Sigmoid colon (tissue), 7 donors: ENCODE data around the gene RAB13. TPM values are rescaled to one million over a fixed set of nuclear protein-coding genes. Genes with fewer than 3 reads are reported as not detected.

Experiments used
- DNase-seq: peaks from one replicate; pipeline ENCODE4 v3.0.0-alpha.2; 2019
- H3K27ac ChIP-seq, 4 donors: fragments of 200-600 bp; sonication (generic); one replicate each; pipeline ENCODE4 v1.5.1; 2016 to 2019; ENCODE audit warnings: mild to moderate bottlenecking in 1 of 4
- H3K27me3 ChIP-seq, 3 donors: fragments of 200-600 bp; sonication (generic); one replicate each; pipeline ENCODE4 v1.5.1; 2019; ENCODE audit warnings: mild to moderate bottlenecking in 1 of 3
- H3K36me3 ChIP-seq, 4 donors: fragments of 200-600 bp; sonication (generic); one replicate each; pipeline ENCODE4 v1.5.1; 2016 to 2019
- H3K4me1 ChIP-seq, 4 donors: fragments of 200-600 bp; sonication (generic); one replicate each; pipeline ENCODE4 v1.5.1; 2017 to 2019
- H3K4me3 ChIP-seq, 4 donors: fragments of 200-600 bp; sonication (generic); one replicate each; pipeline ENCODE4 v1.5.1; 2017 to 2019; ENCODE audit warnings: mild to moderate bottlenecking in 2 of 4, moderate library complexity in 1 of 4
- H3K9me3 ChIP-seq, 4 donors: fragments of 200-600 bp in 3 of 4; sonication (generic) in 3 of 4; one replicate each; pipeline versions ENCODE4 v1.5.1 to v1.6.1; 2013 to 2019
- CTCF ChIP-seq, 4 experiments: fragments of 450-650 bp in 3 of 4; fragments of 200-600 bp in 1 of 4; IDR thresholded peaks; one replicate each; pipeline ENCODE4 v1.5.1; 2016 to 2019; ENCODE audit warnings: antibody characterized with exemption in 4 of 4, mild to moderate bottlenecking in 3 of 4, moderate library complexity in 2 of 4
- EP300 ChIP-seq, 4 donors: sonication (generic); formaldehyde crosslinking; IDR thresholded peaks; one replicate each; pipeline ENCODE4 v1.6.1; 2017; ENCODE audit warnings: antibody characterized with exemption in 4 of 4
- POLR2A ChIP-seq, 2 donors: fragments of 450-650 bp; IDR thresholded peaks; one replicate each; pipeline ENCODE4 v1.6.1; 2016; ENCODE audit warnings: antibody characterized with exemption in 2 of 2, mild to moderate bottlenecking in 2 of 2, moderate library complexity in 2 of 2
- POLR2AphosphoS5 ChIP-seq, 4 donors: sonication (generic); formaldehyde crosslinking; IDR thresholded peaks; one replicate each; pipeline ENCODE4 v1.6.1; 2017; ENCODE audit warnings: antibody characterized with exemption in 4 of 4
- WGBS, 2 donors: extraction: QIAGEN DNeasy Blood & Tissue Kit; methylation state at CpG; one replicate each; pipeline ENCODE4 v1.1.7; 2013; 5-methylcytosine and 5-hydroxymethylcytosine counted together
- intact Hi-C: fragments of 100-400 bp; cut with DNase I; formaldehyde crosslinking; loops from one replicate; pipeline ENCODE4 v1.15.1; 2023
- polyA plus RNA-seq, 3 donors: library from polyadenylated mRNA; stranded (reverse); fragments of 200-250 nt; gene quantifications; one replicate each; pipeline ENCODE4 v1.2.3, GENCODE V29; 2013
- total RNA-seq, 4 donors: library from RNA; depleted of rRNA; stranded (reverse); fragments of >200 nt; gene quantifications; one replicate each; pipeline ENCODE4 v1.1.0, GENCODE V29; 2016
- donor health status: healthy with polysubstance abuse.
- donor health status: Bipolar disorder and iron deficiency.
- donor health status: healthy.

The RAB13 gene
- total and polyA plus RNA-seq, 7 donors = 34.1 to 275 (median 72.8) TPM

DNA sequence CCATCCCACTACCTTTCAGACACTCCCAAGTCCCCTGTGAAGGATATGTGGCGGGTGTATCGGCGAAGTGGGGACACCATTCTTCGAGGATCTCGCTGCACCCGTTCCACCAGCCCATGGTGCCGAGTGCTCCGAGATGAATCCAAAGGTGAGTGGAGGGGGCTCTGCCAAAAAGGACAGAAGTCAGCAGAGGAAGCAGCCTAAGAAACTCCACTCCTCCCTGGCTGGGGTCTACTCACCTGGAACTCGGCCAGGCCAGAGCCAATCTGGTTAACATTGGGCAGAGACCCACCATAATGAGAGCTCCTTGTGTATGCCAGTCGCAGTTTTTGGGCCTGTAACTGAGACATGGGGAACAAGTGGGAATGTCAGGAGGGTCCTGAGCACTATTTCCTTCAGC is 31.3 kb downstream of the RAB13 start:
- DNase-seq = no peak
- Histone ChIP-seq H3K4me3 (no peak overlapping the region), H3K9me3 (no peaks in the 10 kb centered on the region), H3K27me3 (no peaks in the 10 kb centered on the region), H3K36me3 (peaks cover 31 to 54% (median 36%) of the 10 kb centered on the region in 4 donors), H3K4me1 (peaks cover 0 to 36% (median 33%) of the 10 kb centered on the region in 4 donors), H3K27ac (no peak overlapping the region)
- TF ChIP-seq EP300 (IDR thresholded peaks at IDR 0.05) = no peak
- TF ChIP-seq POLR2A (IDR thresholded peaks at IDR 0.05) = no peak
- no peak for TF ChIP-seq POLR2AphosphoS5 (IDR thresholded peaks at IDR 0.05)
- no peak for TF ChIP-seq CTCF (IDR thresholded peaks at IDR 0.05)
- intact Hi-C loops = loop anchor here (5.0 kb wide), 1 partner anchor 33 kb away; the partner anchor contains the start of gene GATAD2B
- WGBS, 2 donors = 96 to 97% methylated on average over 10 of the region's 10 CpGs

- intact Hi-C loops = no loop called here
- Histone ChIP-seq H3K27ac (no peak overlapping the region), H3K4me3 (no peak overlapping the region), H3K4me1 (peaks cover 0 to 27% (median 25%) of the 10 kb centered on the region in 4 donors), H3K27me3 (no peaks in the 10 kb centered on the region), H3K9me3 (no peaks in the 10 kb centered on the region), H3K36me3 (peaks cover 31 to 59% (median 43%) of the 10 kb centered on the region in 4 donors)
- DNase-seq = no peak
- TF ChIP-seq POLR2A (IDR thresholded peaks at IDR 0.05) (no peak), CTCF (IDR thresholded peaks at IDR 0.05) (no peak), EP300 (IDR thresholded peaks at IDR 0.05) (no peak), POLR2AphosphoS5 (IDR thresholded peaks at IDR 0.05) (no peak)
- WGBS, 2 donors = 80 to 89% methylated on average over 4 of the region's 4 CpGs
These were observed 32.2 kb downstream of the RAB13 start for GRCh38 chr1:153953859-153954365.

DNA sequence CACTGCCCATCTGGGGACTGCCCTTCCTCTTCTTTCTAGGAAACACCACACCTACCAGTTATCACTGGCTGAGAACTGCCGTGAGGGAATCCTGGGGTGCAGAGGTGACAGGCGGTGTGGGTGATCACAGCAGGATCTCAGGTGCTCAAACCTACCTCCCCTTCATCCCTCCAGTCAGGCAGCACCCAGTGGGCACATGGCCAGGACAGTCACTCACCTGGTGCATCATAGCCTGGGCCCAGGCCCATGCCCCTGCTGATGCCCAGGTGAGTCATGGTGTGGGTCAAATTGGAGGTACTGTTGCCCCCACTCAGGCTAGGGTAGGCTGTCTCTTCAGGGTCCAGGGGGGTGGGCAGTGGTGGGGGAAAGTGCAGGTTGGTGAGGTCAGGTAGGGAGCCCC is 34.3 kb downstream of the RAB13 start:
- DNase-seq = no peak
- TF ChIP-seq CTCF (IDR thresholded peaks at IDR 0.05) (no peak), POLR2AphosphoS5 (IDR thresholded peaks at IDR 0.05) (no peak), POLR2A (IDR thresholded peaks at IDR 0.05) (no peak), EP300 (IDR thresholded peaks at IDR 0.05) (no peak)
- Histone ChIP-seq H3K27ac (no peak overlapping the region), H3K9me3 (no peaks in the 10 kb centered on the region), H3K36me3 (peaks cover 31 to 74% (median 56%) of the 10 kb centered on the region in 4 donors), H3K27me3 (no peaks in the 10 kb centered on the region), H3K4me1 (peaks cover 0 to 20% (median 15%) of the 10 kb centered on the region in 4 donors), H3K4me3 (no peak overlapping the region)
- WGBS, 2 donors = 92 to 96% methylated on average over 2 of the region's 2 CpGs
- intact Hi-C loops = no loop called here

DNA sequence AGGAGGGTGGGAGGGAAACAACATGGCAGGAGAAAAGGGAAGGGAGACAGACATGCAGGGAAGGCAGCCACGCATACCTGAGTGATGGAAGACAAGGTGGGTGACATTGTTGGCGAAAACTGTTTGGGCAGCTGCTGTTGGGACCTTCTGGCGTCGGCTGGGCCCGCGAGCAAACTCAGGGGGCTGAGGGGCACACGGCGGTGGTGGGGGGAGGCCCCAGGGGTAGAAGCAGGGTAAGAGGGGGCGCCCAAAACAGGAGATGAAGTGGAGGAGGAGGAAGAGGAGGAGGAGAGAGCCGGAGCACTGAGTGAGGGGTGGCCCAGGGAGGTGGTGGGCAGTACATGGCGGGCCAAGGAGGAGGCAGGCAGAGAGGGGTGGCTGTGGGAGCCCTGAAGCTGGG is 35.0 kb downstream of the RAB13 start:
- H3K36me3 ChIP-seq = peaks cover 31 to 74% (median 56%) of the 10 kb centered on the region in 4 donors
- WGBS, 2 donors = 94 to 95% methylated on average over 11 of the region's 11 CpGs
- no peaks in the 10 kb centered on the region for H3K9me3 ChIP-seq
- H3K4me1 ChIP-seq = peaks cover 0 to 16% (median 10%) of the 10 kb centered on the region in 4 donors
- H3K27ac ChIP-seq = no peak overlapping the region
- H3K27me3 ChIP-seq = no peaks in the 10 kb centered on the region
- intact Hi-C loops = no loop called here
- H3K4me3 ChIP-seq = no peak overlapping the region
- no peak for TF ChIP-seq EP300 (IDR thresholded peaks at IDR 0.05)
- no peak for TF ChIP-seq POLR2A (IDR thresholded peaks at IDR 0.05)
- TF ChIP-seq CTCF (IDR thresholded peaks at IDR 0.05) = no peak
- no peak for TF ChIP-seq POLR2AphosphoS5 (IDR thresholded peaks at IDR 0.05)
- no peak for DNase-seq
